Measurements from ENCODE around the gene ZNF18.
"Not testable (repeated sequence)": the region's sequence is repeated elsewhere in the genome, so short reads cannot be mapped to it uniquely, and the experiment has no call there.

Gene ZNF18

GRCh38 chr17:11986179-11986941, 10.9 kb downstream of the ZNF18 start:
- no peak for DNase-seq (ENCODE audit: low read depth)

GRCh38 chr17:11981862-11982261, 15.4 kb downstream of the ZNF18 start:
- DNase-seq (ENCODE audit: low read depth), result no peak

DNA sequence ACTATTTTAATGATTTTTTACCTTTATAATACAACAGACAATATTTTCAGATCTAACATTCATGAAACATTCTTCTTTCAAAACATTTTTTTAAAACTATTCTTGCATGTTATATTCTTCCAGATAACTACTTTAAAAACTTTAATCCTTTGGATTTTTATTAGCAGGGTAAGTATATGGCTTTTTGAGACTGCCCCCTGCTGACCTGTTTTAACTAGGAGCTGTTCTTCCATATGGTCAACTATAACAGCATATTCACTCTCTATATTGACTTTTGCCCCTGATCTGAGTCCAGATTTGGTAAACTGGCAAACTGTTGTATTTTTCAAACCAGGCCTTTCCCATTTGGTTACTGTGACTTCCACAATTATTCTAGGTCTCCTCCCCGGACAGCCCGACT, 16.5 kb downstream of the ZNF18 start:
- no peak for DNase-seq (ENCODE audit: low read depth)

GRCh38 chr17:11979795-11980194, 17.5 kb downstream of the ZNF18 start:
- DNase-seq (ENCODE audit: low read depth), result no peak

- not testable (repeated sequence) for DNase-seq (ENCODE audit: low read depth)
Observed at GRCh38 chr17:11972741-11973140, 24.5 kb downstream of the ZNF18 start.

DNA sequence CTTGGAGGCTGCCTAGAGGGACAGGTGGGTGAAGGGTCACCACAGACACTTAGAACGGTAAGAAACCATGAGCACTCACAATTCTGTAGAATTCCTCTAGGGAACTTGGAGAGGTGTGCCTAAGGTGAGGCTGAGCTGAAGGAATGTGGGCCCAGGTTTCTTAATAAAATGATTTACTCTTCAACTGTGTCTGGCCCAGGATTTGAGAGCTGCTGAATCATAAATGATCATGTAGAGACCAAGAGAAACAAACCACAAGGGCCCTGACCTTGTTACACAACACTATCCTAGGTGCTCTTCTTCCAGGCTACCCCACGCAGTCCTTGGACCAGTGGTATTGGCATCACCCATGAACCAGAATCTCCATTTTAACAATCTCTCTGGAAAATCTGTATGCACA, 27.7 kb downstream of the ZNF18 start:
- no peak for DNase-seq (ENCODE audit: low read depth)

GRCh38 chr17:11954936-11955335, 42.3 kb downstream of the ZNF18 start:
- no peak for DNase-seq (ENCODE audit: low read depth)

DNA sequence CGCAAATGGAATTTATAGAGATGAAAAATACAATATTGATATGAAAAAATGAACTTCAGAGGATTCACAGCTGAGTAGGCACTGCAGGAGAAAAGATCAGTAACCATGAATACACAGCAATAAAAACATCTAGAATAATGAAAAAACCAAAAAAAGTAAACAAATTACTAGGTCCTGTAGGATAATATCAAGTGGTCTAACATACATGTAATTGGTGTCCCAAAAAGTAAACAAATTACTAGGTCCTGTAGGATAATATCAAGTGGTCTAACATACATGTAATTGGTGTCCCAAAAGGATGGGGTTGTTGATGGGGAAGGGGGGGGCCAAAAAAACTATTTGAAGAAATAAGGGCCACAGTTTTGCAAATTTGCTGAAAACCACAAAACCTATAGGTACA, 43.4 kb downstream of the ZNF18 start:
- no peak for DNase-seq (ENCODE audit: low read depth)

- no peak for DNase-seq (ENCODE audit: low read depth)
Observed at GRCh38 chr17:11952610-11953009, 44.7 kb downstream of the ZNF18 start.

- no peak for DNase-seq (ENCODE audit: low read depth)
Observed at GRCh38 chr17:11950771-11951519, 46.3 kb downstream of the ZNF18 start.

DNA sequence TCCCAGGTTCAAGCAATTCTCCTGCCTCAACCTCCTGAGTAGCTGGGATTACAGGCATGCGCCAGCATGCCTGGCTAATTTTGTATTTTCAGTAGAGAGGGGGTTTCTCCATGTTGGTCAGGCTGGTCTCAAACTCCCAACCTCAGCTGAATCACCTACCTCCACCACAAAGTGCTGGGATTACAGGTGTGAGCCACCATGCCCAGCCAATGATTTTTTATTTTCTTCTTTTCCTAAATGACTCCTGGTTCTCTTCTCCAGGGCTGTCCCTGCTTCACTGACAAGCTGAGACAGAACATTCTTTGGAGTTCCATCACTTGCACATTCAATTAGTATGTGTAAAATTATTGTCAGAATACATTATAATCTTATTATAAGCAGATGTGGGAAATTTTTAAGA, 47.7 kb downstream of the ZNF18 start:
- not testable (repeated sequence) for DNase-seq (ENCODE audit: low read depth)

- DNase-seq (ENCODE audit: low read depth), result no peak
Observed at GRCh38 chr17:11948789-11949188, 48.5 kb downstream of the ZNF18 start.

GRCh38 chr17:11944587-11944986, 52.7 kb downstream of the ZNF18 start:
- no peak for DNase-seq (ENCODE audit: low read depth)

DNA sequence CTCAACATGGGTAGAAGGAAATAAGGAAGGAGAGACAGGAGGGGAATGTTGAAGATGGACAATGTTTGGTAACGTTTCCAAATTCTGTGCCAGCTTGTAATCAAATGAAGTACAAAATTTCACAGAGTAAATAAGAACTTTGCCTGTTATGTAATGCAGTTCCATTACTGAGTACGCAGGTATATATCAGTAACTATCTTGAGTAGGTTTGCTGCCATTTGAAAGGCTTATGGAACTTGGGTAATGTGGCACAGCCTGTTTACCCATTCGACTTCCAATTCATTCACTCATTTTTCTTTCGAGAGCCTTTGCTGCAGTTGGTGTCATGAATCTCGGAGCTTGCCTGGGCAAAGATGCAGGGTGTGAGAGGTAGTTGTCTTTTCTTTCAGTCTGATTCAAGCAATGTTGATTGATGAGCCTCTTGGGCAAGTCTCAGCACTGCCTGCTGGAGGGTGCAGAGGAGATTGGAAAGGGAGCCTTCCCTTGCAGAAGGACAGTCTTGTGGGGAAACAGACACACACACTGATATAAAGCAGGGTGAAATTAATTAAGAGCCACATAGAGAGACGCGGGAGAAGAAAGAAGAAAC, 53.4 kb downstream of the ZNF18 start:
- DNase-seq (ENCODE audit: low read depth), result no peak

DNA sequence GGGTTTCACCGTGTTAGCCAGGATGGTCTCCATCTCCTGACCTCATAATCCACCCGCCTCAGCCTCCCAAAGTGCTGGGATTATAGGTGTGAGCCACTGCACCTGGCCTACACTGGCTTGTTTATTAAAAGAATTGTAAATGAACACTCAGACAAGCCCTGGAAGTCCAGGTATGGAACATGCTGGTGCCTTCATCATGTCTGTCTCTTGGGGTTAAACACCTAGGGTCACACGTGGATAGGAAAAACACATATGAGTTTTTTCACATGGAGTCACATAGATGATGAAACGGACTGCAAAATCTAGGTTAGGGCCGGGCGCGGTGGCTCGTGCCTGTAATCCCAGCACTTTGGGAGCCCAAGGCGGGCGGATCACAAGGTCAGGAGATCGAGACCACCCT, 54.2 kb downstream of the ZNF18 start:
- not testable (repeated sequence) for DNase-seq (ENCODE audit: low read depth)

- no peak for DNase-seq (ENCODE audit: low read depth)
Observed at GRCh38 chr17:11940904-11941303, 56.4 kb downstream of the ZNF18 start.

DNA sequence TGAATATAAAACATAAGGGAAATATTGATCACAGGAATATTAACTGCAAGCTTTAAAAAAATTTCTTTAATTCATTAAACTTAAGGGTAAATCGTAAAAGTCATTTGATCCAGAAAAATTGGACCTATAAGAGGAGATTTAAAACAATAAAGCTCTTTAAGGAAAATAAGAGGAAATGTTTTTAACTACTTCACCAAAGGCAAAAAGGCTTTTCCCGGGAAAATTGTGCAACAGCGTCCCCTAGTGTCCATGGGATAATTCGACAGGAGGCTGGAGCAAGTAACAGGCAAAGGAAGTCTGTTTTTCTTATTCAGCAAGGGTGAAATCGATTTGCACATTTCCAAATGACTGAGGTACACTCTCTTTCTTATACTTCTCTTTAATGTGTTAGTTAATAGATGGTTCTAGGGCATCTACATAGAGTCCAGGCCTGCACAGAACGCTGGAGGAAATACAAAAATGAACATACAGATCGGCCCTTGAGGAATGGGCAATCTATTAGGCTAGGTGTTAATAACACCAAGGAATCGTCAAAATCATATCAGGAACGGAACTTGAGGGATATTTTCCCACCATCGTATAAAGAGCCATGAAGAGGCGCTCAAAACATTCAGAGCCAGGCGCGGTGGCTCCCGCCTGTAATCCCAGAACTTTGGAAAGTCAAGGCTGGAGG, 61.4 kb downstream of the ZNF18 start:
- DNase-seq (ENCODE audit: low read depth), result no peak

DNA sequence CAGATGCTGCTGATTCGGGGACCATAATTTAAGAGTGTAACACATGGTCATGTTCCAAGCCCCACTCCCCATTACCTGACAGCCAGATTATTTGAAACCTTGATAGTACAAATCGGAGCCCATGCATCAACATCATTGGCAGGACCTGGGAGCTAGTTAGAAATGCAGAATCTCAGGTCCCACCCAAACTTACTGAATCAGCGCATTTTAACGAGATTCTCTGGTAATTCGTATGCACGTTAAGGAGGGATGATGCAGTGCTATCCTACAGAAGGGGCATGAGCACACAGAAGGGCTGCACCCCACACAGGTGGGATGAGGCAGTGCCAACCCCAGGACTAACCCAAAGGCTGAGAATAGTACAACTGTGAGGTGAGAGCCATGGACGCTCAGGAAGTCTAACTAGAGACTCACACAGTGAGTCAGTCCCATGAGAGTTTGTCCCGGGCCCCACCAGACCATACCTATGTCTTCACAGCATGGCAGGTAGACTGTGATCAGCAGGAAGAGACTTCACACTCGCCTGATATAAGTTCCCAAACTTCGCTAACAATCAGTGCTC, 64.9 kb downstream of the ZNF18 start:
- no peak for DNase-seq (ENCODE audit: low read depth)

GRCh38 chr17:11928436-11928835, 68.8 kb downstream of the ZNF18 start:
- DNase-seq (ENCODE audit: low read depth), result no peak
